Mammary epithelial cell (primary cell): ENCODE results near the gene LIPC.

Experiments
- CTCF ChIP-seq, 2 donors: IDR thresholded peaks in 1 of 2; conservative IDR thresholded peaks in 1 of 2; 2 replicates each; pipeline ENCODE4 v1.5.1; 2011 to 2012; ENCODE audit warnings: inconsistent platforms in 2 of 2, low read length in 2 of 2, mild to moderate bottlenecking in 2 of 2, control low read depth in 1 of 2, low read depth in 1 of 2; ENCODE audit not compliant: insufficient read depth in 1 of 2; ENCODE audit errors: extremely low read depth in 1 of 2
- EZH2 ChIP-seq: IDR thresholded peaks from 2 replicates; pipeline ENCODE4 v1.6.1; 2012; ENCODE audit warnings: low read length, inconsistent platforms, borderline replicate concordance

GRCh38 chr15:58520936-58521292 is 89.1 kb downstream of the LIPC start:
- no peak for TF ChIP-seq CTCF (conservative IDR thresholded peaks at IDR 0.05 in 1 of 2, IDR thresholded peaks at IDR 0.05 in 1 of 2; ENCODE audit: extremely low read depth in 1 of 2, insufficient read depth in 1 of 2, low read depth in 1 of 2, low read length in 2 of 2)
- no peak for TF ChIP-seq EZH2
